IMR-90 (cell line): ENCODE results near the gene TPSAB1. TPM values are rescaled to one million over a fixed set of nuclear protein-coding genes. Genes with fewer than 3 reads are reported as not detected.
"Not testable (repeated sequence)": the region's sequence is repeated elsewhere in the genome, so short reads cannot be mapped to it uniquely, and the experiment has no call there.

Experiments used
- ATAC-seq: fragments of 200-7000 bp; cut with Tn5 transposase; 2 replicates; pipeline ENCODE4 v1.9.1; 2020; ENCODE audit warnings: low read depth, mild to moderate bottlenecking, moderate library complexity
- BruUV-seq: library from RNA; stranded (reverse); fragments of 400-500 nt; replicated peaks from 2 replicates; lab custom pipeline; 2021; lab: Mats Ljungman, UMichigan
- CTCF ChIA-PET: fragments of 300-600 bp; formaldehyde crosslinking; extraction: SDS; loops from one replicate; lab custom pipeline; 2021; ENCODE audit warnings: antibody characterized with exemption; lab: Yijun Ruan, JAX
- POLR2A ChIA-PET: fragments of 300-600 bp; sonication (Branson Sonifier 250); formaldehyde crosslinking; loops from one replicate; lab custom pipeline; 2022; ENCODE audit warnings: antibody characterized with exemption; ENCODE audit not compliant: unreplicated experiment; lab: Charles Lee
- DNase-seq: peaks from one replicate; pipeline ENCODE4 v3.0.0; 2013
- H2AFZ ChIP-seq: replicated peaks from 2 replicates; pipeline ENCODE3; 2013; ENCODE audit warnings: low read length, mild to moderate bottlenecking; ENCODE audit not compliant: poor library complexity
- H2AK5ac ChIP-seq: 2 replicates; pipeline ENCODE4 v1.6.1; 2013; ENCODE audit warnings: low read depth, low read length, inconsistent platforms
- H2AK9ac ChIP-seq: replicated peaks from 2 replicates; pipeline ENCODE3; 2013; ENCODE audit warnings: mild to moderate bottlenecking, low read depth, low read length, moderate library complexity; ENCODE audit not compliant: poor library complexity
- H2BK120ac ChIP-seq: 2 replicates; pipeline ENCODE4 v1.6.1; 2013; ENCODE audit warnings: low read depth, low read length, inconsistent platforms
- H2BK15ac ChIP-seq: 3 replicates; pipeline ENCODE4 v1.6.1; 2013; ENCODE audit warnings: low read depth, low read length, inconsistent platforms
- H2BK20ac ChIP-seq: 2 replicates; pipeline ENCODE4 v1.6.1; 2013; ENCODE audit warnings: low read depth, mild to moderate bottlenecking, inconsistent platforms, low read length, moderate library complexity
- H2BK5ac ChIP-seq: 2 replicates; pipeline ENCODE4 v1.6.1; 2013; ENCODE audit warnings: mild to moderate bottlenecking, low read depth, low read length, inconsistent platforms; ENCODE audit not compliant: poor library complexity, severe bottlenecking
- H3K14ac ChIP-seq: replicated peaks from 2 replicates; pipeline ENCODE4 v1.6.1; 2013; ENCODE audit warnings: low read depth, low read length, inconsistent platforms
- H3K18ac ChIP-seq: 2 replicates; pipeline ENCODE4 v1.6.1; 2013; ENCODE audit warnings: low read depth, low read length, control low read depth
- H3K23ac ChIP-seq: 2 replicates; pipeline ENCODE4 v1.6.1; 2013; ENCODE audit warnings: low read depth, low read length, inconsistent platforms
- H3K27ac ChIP-seq: 2 replicates; pipeline ENCODE4 v1.5.1; 2013; ENCODE audit warnings: mild to moderate bottlenecking, control low read depth, low read length; ENCODE audit not compliant: insufficient read depth
- H3K27me3 ChIP-seq: 2 replicates; pipeline ENCODE4 v1.6.1; 2013; ENCODE audit warnings: low read length; ENCODE audit not compliant: control insufficient read depth, insufficient read depth
- H3K36me3 ChIP-seq: 2 replicates; pipeline ENCODE4 v1.6.1; 2013; ENCODE audit warnings: low read length, mixed read lengths; ENCODE audit not compliant: control insufficient read depth, insufficient read depth
- H3K4ac ChIP-seq: 2 replicates; pipeline ENCODE4 v1.6.1; 2013; ENCODE audit warnings: low read depth, low read length, inconsistent platforms
- H3K4me1 ChIP-seq: 2 replicates; pipeline ENCODE4 v1.6.1; 2013; ENCODE audit warnings: low read length, mixed read lengths; ENCODE audit not compliant: control insufficient read depth, insufficient read depth
- H3K4me2 ChIP-seq: 2 replicates; pipeline ENCODE4 v1.6.1; 2013; ENCODE audit warnings: low read depth, mild to moderate bottlenecking, control low read depth, low read length, moderate library complexity
- H3K4me3 ChIP-seq: 2 replicates; pipeline ENCODE4 v1.5.1; 2013; ENCODE audit warnings: low read depth, mild to moderate bottlenecking, control low read depth, low read length, moderate library complexity; ENCODE audit not compliant: insufficient read depth
- H3K56ac ChIP-seq: 2 replicates; pipeline ENCODE4 v1.6.1; 2013; ENCODE audit warnings: low read length, inconsistent platforms; ENCODE audit not compliant: insufficient read depth; ENCODE audit errors: extremely low read depth
- H3K79me1 ChIP-seq, 2 experiments: 2 replicates each; pipeline ENCODE4 v1.6.1; 2013; ENCODE audit warnings: low read length in 2 of 2, inconsistent platforms in 1 of 2, low read depth in 1 of 2
- H3K9ac ChIP-seq: 2 replicates; pipeline ENCODE4 v1.6.1; 2013; ENCODE audit warnings: low read depth, low read length, control low read depth
- H3K9me1 ChIP-seq: 2 replicates; pipeline ENCODE4 v1.6.1; 2013; ENCODE audit warnings: low read length, inconsistent platforms; ENCODE audit not compliant: insufficient read depth
- H3K9me3 ChIP-seq: 2 replicates; pipeline ENCODE4 v1.6.1; 2013; ENCODE audit warnings: low read length; ENCODE audit not compliant: control insufficient read depth, insufficient read depth
- H4K20me1 ChIP-seq: 2 replicates; pipeline ENCODE4 v1.6.1; 2013; ENCODE audit warnings: low read length, inconsistent platforms; ENCODE audit not compliant: insufficient read depth
- H4K5ac ChIP-seq: 2 replicates; pipeline ENCODE4 v1.6.1; 2013; ENCODE audit warnings: mild to moderate bottlenecking, low read depth, low read length, control low read depth
- H4K8ac ChIP-seq, 2 experiments: 2 replicates each; pipeline ENCODE4 v1.6.1; 2013; ENCODE audit warnings: low read depth in 2 of 2, low read length in 2 of 2, control low read depth in 1 of 2, inconsistent platforms in 1 of 2
- H4K91ac ChIP-seq: 2 replicates; pipeline ENCODE4 v1.6.1; 2013; ENCODE audit warnings: low read depth, low read length, inconsistent platforms; ENCODE audit not compliant: insufficient read depth
- BHLHE40 ChIP-seq: fragments of 150-350 bp; IDR thresholded peaks from 2 replicates; pipeline ENCODE4 v1.6.1; 2016; ENCODE audit warnings: mild to moderate bottlenecking, low read depth, low read length
- FOS ChIP-seq: fragments of 150-350 bp; IDR thresholded peaks from 2 replicates; pipeline ENCODE4 v1.6.1; 2016; ENCODE audit warnings: low read depth, low read length
- MAFK ChIP-seq: IDR thresholded peaks from 2 replicates; pipeline ENCODE4 v1.6.1; 2012; ENCODE audit warnings: low read depth, low read length, improper control_type of control experiment
- MAZ ChIP-seq: IDR thresholded peaks from 2 replicates; pipeline ENCODE4 v1.6.1; 2012; ENCODE audit warnings: low read depth, mild to moderate bottlenecking, low read length, improper control_type of control experiment, moderate library complexity, borderline replicate concordance
- RCOR1 ChIP-seq: IDR thresholded peaks from 2 replicates; pipeline ENCODE4 v1.6.1; 2012; ENCODE audit warnings: mild to moderate bottlenecking, low read length, improper control_type of control experiment; ENCODE audit not compliant: insufficient replicate concordance
- SMC3 ChIP-seq: fragments of 150-350 bp; IDR thresholded peaks from 2 replicates; pipeline ENCODE4 v1.6.1; 2016; ENCODE audit warnings: low read depth, mild to moderate bottlenecking, antibody characterized with exemption, low read length, moderate library complexity
- USF2 ChIP-seq: fragments of 150-350 bp; IDR thresholded peaks from 2 replicates; pipeline ENCODE4 v1.6.1; 2017; ENCODE audit warnings: mild to moderate bottlenecking, antibody characterized with exemption, low read length, low read depth
- WGBS, 2 experiments: methylation state at CpG; one replicate each; pipeline versions ENCODE4 v1.1.5 to v1.1.7; 2013; ENCODE audit warnings: missing lambda C conversion rate in 2 of 2; ENCODE audit not compliant: insufficient read length in 1 of 2; ENCODE audit errors: extremely low coverage in 2 of 2; 5-methylcytosine and 5-hydroxymethylcytosine counted together
- dilution Hi-C: fragments of 300-500 bp; cut with HindIII; formaldehyde crosslinking; loops from one replicate; pipeline ENCODE4 v1.14.3; 2018; ENCODE audit warnings: low sequenced_read_pairs; ENCODE audit not compliant: unreplicated experiment
- in situ Hi-C: fragments of 300-500 bp; cut with MboI; formaldehyde crosslinking; loops from 3 replicates; pipeline ENCODE4 v1.14.3; 2019; ENCODE audit warnings: low sequenced_read_pairs, inconsistent platforms, mixed read lengths
- intact Hi-C: fragments of 100-400 bp; cut with micrococcal nuclease; formaldehyde crosslinking; loops from 2 replicates; pipeline ENCODE4 v1.10.0; 2022
- polyA plus RNA-seq, 3 experiments: library from polyadenylated mRNA; depleted of rRNA; stranded (reverse); fragments of >200 nt; gene quantifications; 2 replicates each; pipeline ENCODE4 v1.2.3, GENCODE V29; 2012; ENCODE audit warnings: low replicate concordance in 1 of 3
- total RNA-seq: library from RNA; depleted of rRNA; stranded (reverse); fragments of >200 nt; gene quantifications from 2 replicates; pipeline ENCODE4 v1.2.3, GENCODE V29; 2012

The TPSAB1 gene
- total and polyA plus RNA-seq, 2 of the 4 experiments (the other 2 are of a cell fraction) = not detected

- Histone ChIP-seq H3K14ac (no peak overlapping the region), H3K56ac (no peak overlapping the region), H3K36me3 (no peaks in the 10 kb centered on the region), H3K4me2 (no peak overlapping the region), H2AK9ac (no peak overlapping the region), H2BK20ac (no peak overlapping the region), H3K27ac (no peak overlapping the region), H3K9me3 (peaks cover 2% of the 10 kb centered on the region; the same call in 1 of the 2 replicates), H3K4ac (no peak overlapping the region), H3K27me3 (peaks cover 24% of the 10 kb centered on the region), H2BK5ac (no peak overlapping the region), H2AFZ (no peak overlapping the region), H2BK120ac (no peak overlapping the region), H3K18ac (no peak overlapping the region), H3K4me1 (no peaks in the 10 kb centered on the region), H4K5ac (no peak overlapping the region), H3K23ac (no peak overlapping the region), H3K4me3 (no peak overlapping the region), H3K9ac (no peak overlapping the region), H3K9me1 (no peaks in the 10 kb centered on the region), H2BK15ac (no peak overlapping the region), H4K8ac (no peak overlapping the region), H4K20me1 (no peaks in the 10 kb centered on the region), H4K91ac (no peak overlapping the region), H3K79me1 (no peaks in the 10 kb centered on the region), H2AK5ac (no peak overlapping the region)
- BruUV-seq = no TSS peak
- POLR2A ChIA-PET = no interaction called here
- in situ Hi-C loops (no loop called here), intact Hi-C loops (no loop called here), dilution Hi-C loops (no loop called here)
- DNase-seq (no peak), ATAC-seq (no peak)
- WGBS, 2 experiments = 84% methylated on average over 8 of the region's 12 CpGs; no CpG with 5 or more reads in 1 of the 2 experiments
- no peak for TF ChIP-seq RCOR1
- no peak for TF ChIP-seq BHLHE40
- TF ChIP-seq MAZ = no peak
- no peak for TF ChIP-seq SMC3
- TF ChIP-seq FOS = no peak
- no peak for TF ChIP-seq MAFK
- no peak for TF ChIP-seq USF2
- CTCF ChIA-PET = no interaction called here
Measured at GRCh38 chr16:1271380-1271723, 30.8 kb downstream of the TPSAB1 start.

- ATAC-seq, H3K36me3 ChIP-seq, DNase-seq, H4K20me1 ChIP-seq, H3K79me1 ChIP-seq, H3K4me2 ChIP-seq, H3K9me1 ChIP-seq, POLR2A ChIA-PET, H3K4me3 ChIP-seq, CTCF ChIA-PET, H3K9me3 ChIP-seq, H2AK5ac ChIP-seq, H3K56ac ChIP-seq, H4K8ac ChIP-seq, H2AK9ac ChIP-seq, H2BK120ac ChIP-seq, H3K9ac ChIP-seq, H4K5ac ChIP-seq, intact Hi-C loops, H3K27ac ChIP-seq, dilution Hi-C loops, BruUV-seq, H3K18ac ChIP-seq, H3K4ac ChIP-seq, H3K4me1 ChIP-seq, H2BK20ac ChIP-seq, H4K91ac ChIP-seq, H3K23ac ChIP-seq, in situ Hi-C loops, H2BK15ac ChIP-seq, H3K14ac ChIP-seq, H2BK5ac ChIP-seq: not testable (repeated sequence)
- Histone ChIP-seq H3K27me3 (peaks cover 22% of the 10 kb centered on the region), H2AFZ (peak overlapping the region; percentile 32)
- WGBS, 2 experiments = 0% methylated on average over 1 of the region's 19 CpGs; no CpG with 5 or more reads in 1 of the 2 experiments
Measured at GRCh38 chr16:1271724-1272413, 31.4 kb downstream of the TPSAB1 start.
